ENCODE data around the gene SLBP. TPM values are rescaled to one million over a fixed set of nuclear protein-coding genes. Genes with fewer than 3 reads are reported as not detected.

The SLBP gene
- polyA plus RNA-seq, 1 experiment = 36.9 TPM

GRCh38 chr4:1644891-1645657, 67.0 kb downstream of the SLBP start:
- Histone ChIP-seq H3K4me3 (ENCODE audit: low read depth, low read length) (no peak overlapping the region), H3K36me3 (ENCODE audit: control insufficient read depth, insufficient read depth, low read length) (no peaks in the 10 kb centered on the region), H3K27me3 (ENCODE audit: control insufficient read depth, insufficient read depth, low read length) (no peaks in the 10 kb centered on the region)
- DNase-seq (ENCODE audit: low read depth) = no peak
- CTCF ChIA-PET = interaction anchor here (1.0 to 3.8 kb wide), 2 partner anchors 16 to 293 kb away, joined by 3 to 15 read pairs; no protein-coding TSS in a partner anchor
- TF ChIP-seq CTCF (IDR thresholded peaks at IDR 0.05; ENCODE audit: insufficient read depth, low read depth, low read length) = no peak
- POLR2A ChIA-PET = no interaction called here

- Histone ChIP-seq H3K4me3 (ENCODE audit: low read depth, low read length) (no peak overlapping the region), H3K36me3 (ENCODE audit: control insufficient read depth, insufficient read depth, low read length) (no peaks in the 10 kb centered on the region), H3K27me3 (ENCODE audit: control insufficient read depth, insufficient read depth, low read length) (no peaks in the 10 kb centered on the region)
- POLR2A ChIA-PET = no interaction called here
- no peak for TF ChIP-seq CTCF (IDR thresholded peaks at IDR 0.05; ENCODE audit: insufficient read depth, low read depth, low read length)
- DNase-seq (ENCODE audit: low read depth) = no peak
- CTCF ChIA-PET = interaction anchor here (0.6 to 3.8 kb wide), 2 partner anchors 15 to 434 kb away, joined by 3 to 15 read pairs; no protein-coding TSS in a partner anchor
These were observed 68.0 kb downstream of the SLBP start for GRCh38 chr4:1643971-1644735.

Small RNA genes lying within 50 kb of the gene (small RNA-seq; reads per million reads assigned to genes)
- gene RF00019 (ENCODE audit: insufficient read length, low read depth, low replicate concordance) = not detected

Other genes starting within 250 kb of the SLBP start
- gene FAM53A, start 28.0 kb downstream of the SLBP start, polyA plus RNA-seq (2011; rRNA removed) = 2.0 and 3.7 TPM in 2 replicates
- 23.7 and 33.8 TPM in 2 replicates for gene TMEM129, start 9.0 kb upstream of the SLBP start, polyA plus RNA-seq (2011; rRNA removed)
- 13.8 and 24.0 TPM in 2 replicates for gene TACC3, start 9.2 kb upstream of the SLBP start, polyA plus RNA-seq (2011; rRNA removed)
- 0.58 and 1.0 TPM in 2 replicates for gene FGFR3, start 81.0 kb upstream of the SLBP start, polyA plus RNA-seq (2011; rRNA removed)
- 13.6 and 17.1 TPM in 2 replicates for gene LETM1, start 143.8 kb upstream of the SLBP start, polyA plus RNA-seq (2011; rRNA removed)
- gene NSD2, start 159.1 kb upstream of the SLBP start, polyA plus RNA-seq (2011; rRNA removed) = 21.1 and 22.3 TPM in 2 replicates